DND-41 (cell line): ENCODE measurements around the gene ABHD16B.

Experiments
- ATAC-seq: fragments of 200-7000 bp; cut with Tn5 transposase; 3 replicates; pipeline ENCODE4 v1.9.1; 2021; ENCODE audit warnings: low read depth; ENCODE audit not compliant: insufficient read depth
- DNase-seq: peaks from one replicate; pipeline ENCODE4 v3.0.0-alpha.2; 2020
- H2AFZ ChIP-seq: 2 replicates; pipeline ENCODE4 v1.6.0; 2012; ENCODE audit warnings: low read depth, low read length
- H3K27ac ChIP-seq: 2 replicates; pipeline ENCODE4 v1.5.1; 2012; ENCODE audit warnings: low read length, inconsistent platforms
- H3K27me3 ChIP-seq: fragments of 200-600 bp; sonication (generic); 2 replicates; pipeline ENCODE4 v1.6.0; 2012; ENCODE audit warnings: low read length, mild to moderate bottlenecking, inconsistent platforms; ENCODE audit not compliant: insufficient read depth, poor library complexity
- H3K36me3 ChIP-seq: 2 replicates; pipeline ENCODE4 v1.5.1; 2012; ENCODE audit warnings: low read length, inconsistent platforms; ENCODE audit not compliant: insufficient read depth
- H3K4me1 ChIP-seq: 2 replicates; pipeline ENCODE4 v1.5.1; 2012; ENCODE audit warnings: mild to moderate bottlenecking, low read length; ENCODE audit not compliant: insufficient read depth
- H3K4me2 ChIP-seq: 2 replicates; pipeline ENCODE4 v1.6.0; 2012; ENCODE audit warnings: mild to moderate bottlenecking, moderate library complexity, low read length, inconsistent platforms; ENCODE audit not compliant: insufficient read depth
- H3K4me3 ChIP-seq, 2 experiments: fragments of 200-600 bp in 1 of 2; shearing (Covaris generic) in 1 of 2; 2 replicates each; pipeline ENCODE4 v1.5.1; 2012 to 2016; ENCODE audit warnings: inconsistent platforms in 2 of 2, low read length in 2 of 2, mild to moderate bottlenecking in 2 of 2, low read depth in 1 of 2, moderate library complexity in 1 of 2
- H3K79me2 ChIP-seq: 2 replicates; pipeline ENCODE4 v1.6.0; 2012; ENCODE audit warnings: low read length, inconsistent platforms; ENCODE audit not compliant: insufficient read depth
- H3K9ac ChIP-seq: 2 replicates; pipeline ENCODE4 v1.6.0; 2012; ENCODE audit warnings: low read depth, mild to moderate bottlenecking, inconsistent platforms, low read length, moderate library complexity
- H3K9me3 ChIP-seq: 2 replicates; pipeline ENCODE4 v1.5.1; 2012; ENCODE audit warnings: low read length, moderate library complexity, mild to moderate bottlenecking, inconsistent platforms; ENCODE audit not compliant: insufficient read depth, severe bottlenecking
- H4K20me1 ChIP-seq: 2 replicates; pipeline ENCODE4 v1.6.0; 2012; ENCODE audit warnings: low read length; ENCODE audit not compliant: insufficient read depth
- CTCF ChIP-seq: IDR thresholded peaks from 2 replicates; pipeline ENCODE4 v1.5.1; 2012; ENCODE audit warnings: borderline replicate concordance, low read length, moderate library complexity, mild to moderate bottlenecking; ENCODE audit not compliant: poor library complexity, severe bottlenecking; ENCODE audit errors: extremely low read depth
- EZH2 ChIP-seq: IDR thresholded peaks from 3 replicates; pipeline ENCODE4 v1.6.1; 2012; ENCODE audit warnings: borderline replicate concordance, low read depth, mild to moderate bottlenecking, moderate library complexity, low read length, inconsistent platforms; ENCODE audit not compliant: severe bottlenecking

The ABHD16B gene

GRCh38 chr20:63846888-63847236 lies 14.4 kb upstream of the ABHD16B start:
- H2AFZ ChIP-seq, result no peak overlapping the region
- TF ChIP-seq CTCF (no peak), EZH2 (no peak)
- DNase-seq (no peak), ATAC-seq (no peak)
- no peak overlapping the region for H3K4me3 ChIP-seq
- H3K36me3 ChIP-seq, result no peaks in the 10 kb centered on the region
- peaks cover 41% of the 10 kb centered on the region for H3K27me3 ChIP-seq
- H3K27ac ChIP-seq, result no peak overlapping the region
- no peaks in the 10 kb centered on the region for H3K79me2 ChIP-seq
- H3K9me3 ChIP-seq, result no peaks in the 10 kb centered on the region
- no peak overlapping the region for H3K4me2 ChIP-seq
- H3K4me1 ChIP-seq, result no peaks in the 10 kb centered on the region
- no peak overlapping the region for H3K9ac ChIP-seq
- H4K20me1 ChIP-seq, result peaks cover 6% of the 10 kb centered on the region

GRCh38 chr20:63847237-63848002 lies 13.9 kb upstream of the ABHD16B start:
- DNase-seq (no peak), ATAC-seq (no peak)
- H3K4me3 ChIP-seq, result no peak overlapping the region
- no peaks in the 10 kb centered on the region for H3K4me1 ChIP-seq
- H3K4me2 ChIP-seq, result no peak overlapping the region
- H3K36me3 ChIP-seq, result no peaks in the 10 kb centered on the region
- no peaks in the 10 kb centered on the region for H3K9me3 ChIP-seq
- H3K27me3 ChIP-seq, result peaks cover 40% of the 10 kb centered on the region
- no peak for TF ChIP-seq EZH2
- TF ChIP-seq CTCF, result no peak
- no peak overlapping the region for H2AFZ ChIP-seq
- H4K20me1 ChIP-seq, result peaks cover 6% of the 10 kb centered on the region
- no peak overlapping the region for H3K9ac ChIP-seq
- no peaks in the 10 kb centered on the region for H3K79me2 ChIP-seq
- no peak overlapping the region for H3K27ac ChIP-seq

- no peak overlapping the region for H3K4me2 ChIP-seq
- no peak overlapping the region for H3K9ac ChIP-seq
- H3K27ac ChIP-seq, result no peak overlapping the region
- H3K4me3 ChIP-seq, result no peak overlapping the region
- no peaks in the 10 kb centered on the region for H3K79me2 ChIP-seq
- ATAC-seq (no peak), DNase-seq (no peak)
- no peaks in the 10 kb centered on the region for H3K4me1 ChIP-seq
- H3K27me3 ChIP-seq, result peaks cover 32% of the 10 kb centered on the region
- H3K36me3 ChIP-seq, result no peaks in the 10 kb centered on the region
- no peak overlapping the region for H2AFZ ChIP-seq
- TF ChIP-seq CTCF, result no peak
- TF ChIP-seq EZH2, result no peak
- H4K20me1 ChIP-seq, result peaks cover 6% of the 10 kb centered on the region
- no peaks in the 10 kb centered on the region for H3K9me3 ChIP-seq
These were observed 13.0 kb upstream of the ABHD16B start for GRCh38 chr20:63848003-63848911.
